Ramos (cell line): ENCODE data around the gene ANTXR2.

Source experiments
- in situ Hi-C: fragments of 300-500 bp; cut with MboI; formaldehyde crosslinking; loops from one replicate; pipeline ENCODE4 v1.14.3; 2022; ENCODE audit warnings: low sequenced_read_pairs; ENCODE audit not compliant: unreplicated experiment

The ANTXR2 gene

DNA sequence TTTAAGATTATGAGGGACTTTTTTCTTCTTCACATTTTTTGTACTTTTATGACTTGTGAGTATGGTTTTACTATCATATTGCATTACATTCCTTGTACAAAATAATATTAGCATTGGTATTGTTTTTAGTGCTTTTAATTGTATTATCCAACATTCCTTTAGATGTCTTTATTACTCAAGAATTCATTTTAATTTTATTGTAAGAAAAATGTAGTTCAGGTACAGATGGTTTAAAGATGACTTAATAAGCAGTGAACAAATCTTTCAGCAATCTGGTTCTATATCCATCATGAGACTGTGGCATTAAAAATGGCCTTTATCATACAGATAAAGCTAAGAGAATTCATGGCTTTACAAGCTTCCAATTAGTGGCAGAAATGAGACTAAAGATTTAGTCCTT lies 191.6 kb downstream of the ANTXR2 start:
- in situ Hi-C loops: no loop called here

DNA sequence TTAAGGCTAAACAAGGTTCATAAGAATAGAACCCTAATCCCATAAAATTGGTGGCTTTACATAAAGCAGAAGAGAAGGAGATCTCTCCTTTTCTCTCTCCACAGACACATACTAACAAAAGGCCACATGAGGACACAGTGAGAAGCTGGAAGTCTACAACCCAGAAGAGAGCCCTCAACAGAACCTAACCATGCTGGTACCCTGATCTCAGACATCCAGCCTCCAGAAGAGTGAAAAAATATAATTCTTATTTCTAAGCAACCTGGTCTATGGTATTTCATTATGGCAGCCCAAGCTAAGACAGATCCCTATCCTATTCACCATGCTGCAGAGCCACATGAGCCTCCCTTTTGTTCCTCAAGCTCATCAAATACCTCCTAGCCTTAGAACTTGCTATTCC lies 195.5 kb downstream of the ANTXR2 start:
- in situ Hi-C loops: no loop called here

DNA sequence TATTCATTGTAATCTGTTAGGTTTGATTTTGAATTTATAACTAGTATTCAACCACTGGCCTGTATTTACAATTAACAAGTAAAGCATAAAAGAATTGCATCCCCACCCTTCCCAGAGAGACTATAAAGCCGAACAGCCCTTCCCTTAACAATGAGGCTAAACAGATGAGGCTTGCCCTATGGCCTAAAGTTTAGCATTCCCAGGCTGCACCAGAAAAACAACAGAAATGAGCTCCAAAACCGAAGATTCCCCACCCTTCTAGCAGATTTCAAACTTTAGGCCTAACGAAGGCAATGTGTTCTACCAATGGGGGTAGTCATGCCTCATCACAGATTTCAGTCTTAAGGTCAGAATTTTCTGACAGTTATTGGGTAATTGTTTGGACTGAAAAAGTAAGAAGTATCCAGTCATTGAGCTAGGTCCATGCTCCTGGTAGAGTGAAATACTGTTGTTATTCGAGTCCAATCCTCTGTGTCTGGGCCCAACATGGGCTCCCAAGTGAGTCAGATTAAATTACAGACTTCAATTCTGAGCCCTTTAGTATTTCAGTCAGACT lies 197.6 kb downstream of the ANTXR2 start:
- in situ Hi-C loops: no loop called here

DNA sequence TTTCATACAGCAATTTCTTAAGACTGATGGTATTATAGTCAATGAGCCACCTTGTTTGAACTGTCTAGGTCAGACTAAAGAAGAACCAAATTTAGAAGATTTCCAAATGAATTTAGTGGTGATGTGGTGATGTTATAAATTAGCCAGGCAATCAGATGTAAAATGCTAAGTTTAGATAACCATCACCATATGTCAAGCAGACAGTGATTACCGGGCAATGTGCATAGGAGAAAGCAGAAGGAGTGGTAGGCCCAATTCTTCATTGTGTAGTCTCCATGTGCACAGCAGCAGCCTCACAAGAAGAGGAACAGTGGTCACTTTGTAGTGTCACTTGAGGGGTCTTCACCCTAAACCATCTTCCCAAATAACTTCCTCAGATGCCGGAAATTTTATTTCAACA lies 198.8 kb downstream of the ANTXR2 start:
- in situ Hi-C loops: no loop called here

DNA sequence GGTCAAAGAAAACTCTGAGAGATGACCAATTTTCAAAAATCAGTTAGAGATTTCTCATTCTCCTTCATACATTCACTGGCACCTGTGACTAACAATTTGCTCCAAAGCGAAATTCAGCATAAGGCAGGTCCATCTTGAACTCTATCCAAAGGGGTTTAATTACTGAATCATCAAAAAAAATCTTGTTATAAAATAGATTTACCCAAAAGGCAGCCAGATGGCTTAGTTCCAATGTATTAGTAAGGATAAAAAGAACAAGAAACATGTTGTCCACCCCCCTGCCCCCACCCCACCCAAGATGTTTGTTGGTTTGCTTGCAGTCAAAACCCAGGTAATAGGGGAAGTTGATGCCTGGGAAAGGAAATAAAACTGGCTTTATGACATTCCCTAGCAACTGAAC lies 200.3 kb downstream of the ANTXR2 start:
- in situ Hi-C loops: no loop called here

DNA sequence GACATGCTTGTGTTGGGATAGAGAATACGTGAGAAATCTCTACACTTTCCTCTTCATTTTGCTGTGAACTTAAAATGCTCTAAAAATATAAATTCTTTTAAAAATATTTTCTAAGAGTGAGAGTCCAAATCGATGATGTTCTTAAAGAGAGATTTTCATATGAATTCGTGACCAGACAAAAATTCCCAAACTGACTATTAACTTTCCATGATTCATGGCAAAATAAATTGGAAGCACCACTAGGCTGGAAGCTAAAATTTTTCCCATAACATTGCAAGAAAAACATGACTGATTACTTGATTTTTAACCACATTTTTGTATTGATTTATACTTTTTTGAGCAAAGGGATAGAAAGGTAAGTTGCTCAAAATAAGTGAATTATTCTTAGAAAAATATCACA lies 201.1 kb downstream of the ANTXR2 start:
- in situ Hi-C loops: no loop called here

DNA sequence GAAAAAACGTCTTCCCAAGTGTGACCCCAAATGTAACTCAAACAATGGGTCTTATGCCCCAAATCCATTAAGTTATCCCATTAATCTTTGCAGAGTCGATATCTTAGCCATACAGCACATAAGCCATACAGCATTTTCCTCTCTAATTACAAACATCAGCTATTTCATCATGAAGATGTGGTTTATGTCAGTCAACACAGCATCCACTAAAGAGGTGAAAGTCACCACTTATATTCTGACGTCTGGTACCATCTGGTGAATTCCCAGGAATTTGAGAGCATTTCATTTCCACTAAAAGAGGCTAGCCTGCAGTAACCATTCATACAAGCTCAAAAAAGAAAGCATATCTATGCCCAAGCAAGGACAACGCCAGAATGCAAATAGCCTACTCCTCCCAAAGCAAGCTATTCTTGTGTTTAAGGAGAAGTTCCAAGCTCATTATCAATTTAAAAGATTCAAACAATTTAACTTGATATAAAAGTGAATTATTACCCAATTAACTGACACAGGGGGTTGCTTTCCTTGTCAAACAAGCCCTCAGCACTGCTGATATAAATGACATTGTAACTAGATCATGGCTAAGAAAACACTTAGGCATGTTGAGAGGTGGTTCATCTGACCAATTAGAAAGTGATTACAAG lies 203.3 kb downstream of the ANTXR2 start:
- in situ Hi-C loops: no loop called here

DNA sequence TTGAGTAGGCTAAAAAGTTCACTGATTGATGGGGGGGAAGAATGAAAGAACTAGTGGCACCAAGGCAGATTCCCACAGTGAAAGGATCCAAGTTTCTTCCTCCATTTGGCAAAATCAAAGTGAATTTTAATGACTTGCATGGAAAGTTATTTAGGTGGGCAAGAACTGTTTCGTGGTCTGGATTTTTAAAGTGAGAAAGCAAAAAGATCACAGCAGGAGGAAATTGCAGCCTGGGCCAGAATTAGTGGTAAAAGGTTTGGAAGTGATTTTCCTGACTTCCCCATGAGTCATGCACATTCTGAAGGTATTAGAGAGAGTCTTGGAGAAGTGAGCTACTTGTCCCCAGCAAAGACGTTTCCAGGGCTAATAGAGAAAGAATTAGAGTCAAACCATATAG lies 207.8 kb downstream of the ANTXR2 start:
- in situ Hi-C loops: no loop called here

DNA sequence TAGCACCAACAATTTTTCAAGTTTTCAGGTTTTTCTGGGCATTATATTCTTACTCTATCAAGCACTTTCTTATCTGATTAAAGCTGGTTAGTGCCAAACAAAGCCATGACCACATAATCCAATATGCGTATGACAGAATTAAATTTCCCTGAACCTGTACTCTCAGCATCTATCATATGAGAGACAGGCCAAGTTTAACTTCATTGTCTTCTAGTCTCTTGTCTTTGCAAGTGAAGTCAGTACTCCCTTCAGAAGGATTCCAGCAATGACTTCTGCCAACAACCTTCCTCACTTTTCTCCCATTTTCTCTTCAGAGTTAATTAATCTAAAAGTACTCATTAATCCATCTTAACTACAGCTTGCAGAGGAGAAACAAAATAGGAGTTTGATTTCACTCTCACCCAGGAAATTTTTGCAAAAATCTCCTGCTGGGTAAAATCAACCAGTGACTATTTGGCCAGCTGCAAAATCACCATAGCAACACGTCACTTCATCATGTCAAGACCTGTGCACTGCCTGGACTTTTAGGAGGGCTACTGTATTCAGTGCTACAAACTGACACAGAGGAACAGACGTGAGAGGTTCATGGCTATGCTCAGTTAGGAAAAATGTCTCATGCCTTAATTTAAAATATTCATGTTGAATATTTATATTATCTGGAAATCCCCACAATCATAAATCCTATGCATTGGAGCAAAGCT lies 208.4 kb downstream of the ANTXR2 start:
- in situ Hi-C loops: no loop called here

DNA sequence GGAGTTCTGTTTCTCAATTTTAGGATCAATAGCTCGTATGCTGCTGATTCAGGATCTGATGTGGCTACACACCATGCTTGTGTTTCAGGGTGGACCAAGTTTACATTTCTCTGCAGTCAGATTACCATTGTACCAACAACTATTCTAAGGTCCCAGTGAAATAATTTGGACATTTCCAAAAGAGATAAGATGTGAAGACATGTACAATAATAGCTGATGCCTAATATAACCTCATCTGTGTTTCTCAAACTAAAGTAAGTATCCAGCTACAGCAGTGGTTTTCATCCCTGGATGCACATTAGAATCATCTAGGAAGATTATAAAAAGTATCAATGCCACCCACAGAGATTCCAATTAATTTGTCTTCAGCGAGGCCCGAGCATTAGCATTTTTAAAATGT lies 209.7 kb downstream of the ANTXR2 start:
- in situ Hi-C loops: no loop called here

DNA sequence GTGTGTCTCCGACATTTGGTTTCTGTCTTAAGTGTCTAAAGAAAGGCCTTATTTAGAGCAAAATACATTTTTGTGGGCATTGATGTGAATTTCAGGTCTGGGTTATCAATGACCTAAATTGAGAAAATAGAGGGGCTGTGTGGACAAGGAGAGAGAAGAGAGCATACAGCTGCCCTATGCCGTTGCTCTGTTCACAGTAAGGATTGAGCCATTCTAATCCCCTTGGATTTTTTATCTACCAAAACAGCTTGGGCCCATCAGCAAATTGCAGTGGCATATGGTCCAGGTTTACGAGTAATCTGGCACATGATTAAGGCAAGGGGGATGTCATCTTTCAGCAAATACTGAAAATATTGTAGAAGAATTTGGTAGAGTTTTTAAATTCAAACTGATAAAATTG lies 210.2 kb downstream of the ANTXR2 start:
- in situ Hi-C loops: no loop called here

DNA sequence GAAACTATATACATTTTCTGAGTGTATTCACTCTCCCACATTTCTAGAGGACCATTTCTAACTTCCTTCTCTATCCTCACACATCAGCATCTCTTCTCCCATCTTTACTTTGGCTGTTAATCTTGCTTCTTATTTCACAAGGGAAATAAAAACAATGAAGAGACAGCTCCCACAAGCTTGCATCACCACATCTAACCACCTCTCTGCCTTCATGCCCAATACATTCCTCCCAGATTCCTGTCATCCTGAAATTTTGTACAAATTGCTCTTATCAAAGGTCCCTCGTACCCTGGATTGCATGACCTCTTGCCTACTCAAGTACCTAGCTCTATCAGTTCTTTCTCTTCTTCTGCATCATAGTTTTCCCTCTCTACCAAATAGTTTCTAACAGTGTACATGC lies 215.2 kb downstream of the ANTXR2 start:
- in situ Hi-C loops: no loop called here

DNA sequence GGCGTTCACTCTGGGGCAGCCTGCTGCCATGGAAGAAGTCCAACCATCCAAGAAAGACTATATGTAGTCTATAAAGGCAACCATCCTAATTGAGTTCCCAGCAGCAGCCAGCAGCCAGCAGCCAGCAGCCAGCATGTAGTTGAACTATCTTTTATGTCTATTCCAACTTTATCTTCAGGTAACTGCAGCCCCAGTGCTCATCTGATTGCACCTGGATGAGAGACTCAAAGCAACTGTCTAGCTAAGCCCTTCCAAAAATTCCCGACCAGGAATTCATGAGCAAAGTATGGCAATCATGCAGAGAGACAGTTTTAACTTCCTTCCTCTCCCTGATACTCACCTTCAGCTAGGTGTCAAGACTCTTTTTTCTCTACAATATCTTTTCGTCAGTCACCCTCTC lies 216.8 kb downstream of the ANTXR2 start:
- in situ Hi-C loops: no loop called here

DNA sequence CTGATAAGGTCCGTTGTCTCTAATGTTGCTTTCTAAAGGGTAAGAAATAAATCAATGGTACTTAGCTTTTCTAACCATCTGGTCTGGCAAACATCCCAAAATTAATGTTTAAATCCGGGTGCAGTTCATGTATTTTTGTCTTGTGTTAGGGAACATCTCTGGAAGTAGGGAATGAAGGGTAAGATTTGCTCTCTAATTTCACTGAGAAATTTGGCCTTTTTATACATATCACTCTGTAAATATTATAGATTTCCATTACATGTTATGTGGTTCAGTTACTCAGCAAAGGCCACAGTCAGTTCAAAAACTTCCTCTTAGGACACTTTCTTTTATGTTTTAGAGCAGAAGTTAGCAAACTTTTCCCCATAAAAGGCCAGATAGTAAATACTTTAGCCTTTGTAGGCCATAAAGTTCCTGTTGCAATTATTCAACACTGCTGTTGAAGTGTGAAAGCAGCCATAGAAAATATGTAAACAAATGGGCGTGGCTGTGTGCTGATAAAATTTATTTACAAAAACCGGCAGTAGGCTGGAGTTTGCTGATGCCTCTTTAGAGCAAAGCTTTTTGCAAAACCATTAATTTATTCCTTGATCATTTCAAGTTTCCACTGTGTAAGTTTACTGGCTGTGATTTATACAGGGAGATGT lies 218.1 kb downstream of the ANTXR2 start:
- in situ Hi-C loops: no loop called here

DNA sequence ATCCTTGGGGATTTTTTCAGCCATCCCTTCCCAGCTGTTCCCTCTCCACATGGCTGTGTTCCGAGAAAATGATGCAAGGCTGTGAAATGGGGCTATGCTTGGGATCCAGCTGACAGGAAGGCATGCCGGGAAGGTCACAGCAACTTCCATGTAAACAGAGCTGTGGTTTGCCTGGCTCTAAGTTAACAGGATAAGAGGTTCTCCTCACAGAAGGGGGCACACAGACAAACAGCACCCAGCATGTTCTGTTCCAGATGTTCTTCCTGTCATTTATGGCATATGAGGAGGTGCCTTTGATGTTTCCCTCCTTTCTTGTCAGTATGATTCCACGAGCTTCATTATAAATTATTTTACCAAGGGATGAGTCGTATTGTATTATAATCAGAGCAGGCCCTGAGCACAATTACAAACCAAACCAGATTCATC lies 220.7 kb downstream of the ANTXR2 start:
- in situ Hi-C loops: no loop called here

DNA sequence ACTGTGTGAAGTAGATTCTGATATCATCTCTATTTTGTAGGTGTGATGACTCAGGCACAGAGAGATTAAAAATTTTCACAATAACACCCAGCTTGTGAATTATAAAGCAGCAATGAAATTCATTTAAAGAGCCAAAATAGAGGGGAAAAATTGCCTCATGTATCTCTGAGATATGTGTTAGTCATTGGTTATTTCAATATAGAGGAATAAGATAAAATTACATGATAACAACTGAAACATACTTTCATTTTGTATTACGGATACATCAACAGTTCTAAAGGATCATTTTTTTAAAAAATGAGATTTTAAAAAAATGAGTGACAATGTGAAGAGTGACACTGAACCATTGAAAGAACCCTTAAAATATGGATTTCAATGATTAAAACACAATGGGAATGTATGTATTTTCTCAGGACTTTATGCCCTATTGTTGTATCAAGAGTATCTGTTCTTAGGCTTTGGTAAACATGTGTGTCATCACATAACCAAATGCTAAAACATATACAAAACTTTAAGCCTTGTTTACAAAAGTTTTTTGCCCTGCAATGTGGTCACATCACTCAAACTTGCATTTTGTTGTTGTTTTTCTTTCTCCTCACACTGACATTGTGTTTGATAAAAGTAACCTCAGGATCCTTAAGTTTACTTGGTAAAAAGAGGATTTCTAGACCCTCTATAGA lies 221.3 kb downstream of the ANTXR2 start:
- in situ Hi-C loops: no loop called here
